IMR-90 (cell line): ENCODE results near the gene RIN1. TPM values are rescaled to one million over a fixed set of nuclear protein-coding genes. Genes with fewer than 3 reads are reported as not detected.

ENCODE experiments used
- ATAC-seq: fragments of 200-7000 bp; cut with Tn5 transposase; 2 replicates; pipeline ENCODE4 v1.9.1; 2020; ENCODE audit warnings: low read depth, mild to moderate bottlenecking, moderate library complexity
- BruUV-seq: library from RNA; stranded (reverse); fragments of 400-500 nt; replicated peaks from 2 replicates; lab custom pipeline; 2021; lab: Mats Ljungman, UMichigan
- CTCF ChIA-PET: fragments of 300-600 bp; formaldehyde crosslinking; extraction: SDS; loops from one replicate; lab custom pipeline; 2021; ENCODE audit warnings: antibody characterized with exemption; lab: Yijun Ruan, JAX
- POLR2A ChIA-PET: fragments of 300-600 bp; sonication (Branson Sonifier 250); formaldehyde crosslinking; loops from one replicate; lab custom pipeline; 2022; ENCODE audit warnings: antibody characterized with exemption; ENCODE audit not compliant: unreplicated experiment; lab: Charles Lee
- DNase-seq: peaks from one replicate; pipeline ENCODE4 v3.0.0; 2013
- H2AFZ ChIP-seq: replicated peaks from 2 replicates; pipeline ENCODE3; 2013; ENCODE audit warnings: low read length, mild to moderate bottlenecking; ENCODE audit not compliant: poor library complexity
- H2AK5ac ChIP-seq: 2 replicates; pipeline ENCODE4 v1.6.1; 2013; ENCODE audit warnings: low read depth, low read length, inconsistent platforms
- H2AK9ac ChIP-seq: replicated peaks from 2 replicates; pipeline ENCODE3; 2013; ENCODE audit warnings: mild to moderate bottlenecking, low read depth, low read length, moderate library complexity; ENCODE audit not compliant: poor library complexity
- H2BK120ac ChIP-seq: 2 replicates; pipeline ENCODE4 v1.6.1; 2013; ENCODE audit warnings: low read depth, low read length, inconsistent platforms
- H2BK15ac ChIP-seq: 3 replicates; pipeline ENCODE4 v1.6.1; 2013; ENCODE audit warnings: low read depth, low read length, inconsistent platforms
- H2BK20ac ChIP-seq: 2 replicates; pipeline ENCODE4 v1.6.1; 2013; ENCODE audit warnings: low read depth, mild to moderate bottlenecking, inconsistent platforms, low read length, moderate library complexity
- H2BK5ac ChIP-seq: 2 replicates; pipeline ENCODE4 v1.6.1; 2013; ENCODE audit warnings: mild to moderate bottlenecking, low read depth, low read length, inconsistent platforms; ENCODE audit not compliant: poor library complexity, severe bottlenecking
- H3K14ac ChIP-seq: replicated peaks from 2 replicates; pipeline ENCODE4 v1.6.1; 2013; ENCODE audit warnings: low read depth, low read length, inconsistent platforms
- H3K18ac ChIP-seq: 2 replicates; pipeline ENCODE4 v1.6.1; 2013; ENCODE audit warnings: low read depth, low read length, control low read depth
- H3K23ac ChIP-seq: 2 replicates; pipeline ENCODE4 v1.6.1; 2013; ENCODE audit warnings: low read depth, low read length, inconsistent platforms
- H3K27ac ChIP-seq: 2 replicates; pipeline ENCODE4 v1.5.1; 2013; ENCODE audit warnings: mild to moderate bottlenecking, control low read depth, low read length; ENCODE audit not compliant: insufficient read depth
- H3K27me3 ChIP-seq: 2 replicates; pipeline ENCODE4 v1.6.1; 2013; ENCODE audit warnings: low read length; ENCODE audit not compliant: control insufficient read depth, insufficient read depth
- H3K36me3 ChIP-seq: 2 replicates; pipeline ENCODE4 v1.6.1; 2013; ENCODE audit warnings: low read length, mixed read lengths; ENCODE audit not compliant: control insufficient read depth, insufficient read depth
- H3K4ac ChIP-seq: 2 replicates; pipeline ENCODE4 v1.6.1; 2013; ENCODE audit warnings: low read depth, low read length, inconsistent platforms
- H3K4me1 ChIP-seq: 2 replicates; pipeline ENCODE4 v1.6.1; 2013; ENCODE audit warnings: low read length, mixed read lengths; ENCODE audit not compliant: control insufficient read depth, insufficient read depth
- H3K4me2 ChIP-seq: 2 replicates; pipeline ENCODE4 v1.6.1; 2013; ENCODE audit warnings: low read depth, mild to moderate bottlenecking, control low read depth, low read length, moderate library complexity
- H3K4me3 ChIP-seq: 2 replicates; pipeline ENCODE4 v1.5.1; 2013; ENCODE audit warnings: low read depth, mild to moderate bottlenecking, control low read depth, low read length, moderate library complexity; ENCODE audit not compliant: insufficient read depth
- H3K56ac ChIP-seq: 2 replicates; pipeline ENCODE4 v1.6.1; 2013; ENCODE audit warnings: low read length, inconsistent platforms; ENCODE audit not compliant: insufficient read depth; ENCODE audit errors: extremely low read depth
- H3K79me1 ChIP-seq, 2 experiments: 2 replicates each; pipeline ENCODE4 v1.6.1; 2013; ENCODE audit warnings: low read length in 2 of 2, inconsistent platforms in 1 of 2, low read depth in 1 of 2
- H3K9ac ChIP-seq: 2 replicates; pipeline ENCODE4 v1.6.1; 2013; ENCODE audit warnings: low read depth, low read length, control low read depth
- H3K9me1 ChIP-seq: 2 replicates; pipeline ENCODE4 v1.6.1; 2013; ENCODE audit warnings: low read length, inconsistent platforms; ENCODE audit not compliant: insufficient read depth
- H3K9me3 ChIP-seq: 2 replicates; pipeline ENCODE4 v1.6.1; 2013; ENCODE audit warnings: low read length; ENCODE audit not compliant: control insufficient read depth, insufficient read depth
- H4K20me1 ChIP-seq: 2 replicates; pipeline ENCODE4 v1.6.1; 2013; ENCODE audit warnings: low read length, inconsistent platforms; ENCODE audit not compliant: insufficient read depth
- H4K5ac ChIP-seq: 2 replicates; pipeline ENCODE4 v1.6.1; 2013; ENCODE audit warnings: mild to moderate bottlenecking, low read depth, low read length, control low read depth
- H4K8ac ChIP-seq, 2 experiments: 2 replicates each; pipeline ENCODE4 v1.6.1; 2013; ENCODE audit warnings: low read depth in 2 of 2, low read length in 2 of 2, control low read depth in 1 of 2, inconsistent platforms in 1 of 2
- H4K91ac ChIP-seq: 2 replicates; pipeline ENCODE4 v1.6.1; 2013; ENCODE audit warnings: low read depth, low read length, inconsistent platforms; ENCODE audit not compliant: insufficient read depth
- BHLHE40 ChIP-seq: fragments of 150-350 bp; IDR thresholded peaks from 2 replicates; pipeline ENCODE4 v1.6.1; 2016; ENCODE audit warnings: mild to moderate bottlenecking, low read depth, low read length
- CEBPB ChIP-seq: IDR thresholded peaks from 2 replicates; pipeline ENCODE4 v1.6.1; 2012; ENCODE audit warnings: low read depth, low read length, improper control_type of control experiment
- CHD1 ChIP-seq: IDR thresholded peaks from 2 replicates; pipeline ENCODE4 v1.6.1; 2012; ENCODE audit warnings: low read depth, low read length, improper control_type of control experiment
- CTCF ChIP-seq: conservative IDR thresholded peaks from 2 replicates; pipeline ENCODE4 v1.5.1; 2012; ENCODE audit warnings: mild to moderate bottlenecking, low read depth, low read length, improper control_type of control experiment
- ELK1 ChIP-seq: fragments of 150-350 bp; IDR thresholded peaks from 2 replicates; pipeline ENCODE4 v1.6.1; 2016; ENCODE audit warnings: low read depth, mild to moderate bottlenecking, low read length, moderate library complexity, borderline replicate concordance
- FOS ChIP-seq: fragments of 150-350 bp; IDR thresholded peaks from 2 replicates; pipeline ENCODE4 v1.6.1; 2016; ENCODE audit warnings: low read depth, low read length
- MAFK ChIP-seq: IDR thresholded peaks from 2 replicates; pipeline ENCODE4 v1.6.1; 2012; ENCODE audit warnings: low read depth, low read length, improper control_type of control experiment
- MAZ ChIP-seq: IDR thresholded peaks from 2 replicates; pipeline ENCODE4 v1.6.1; 2012; ENCODE audit warnings: low read depth, mild to moderate bottlenecking, low read length, improper control_type of control experiment, moderate library complexity, borderline replicate concordance
- MXI1 ChIP-seq: IDR thresholded peaks from 2 replicates; pipeline ENCODE4 v1.6.1; 2012; ENCODE audit warnings: low read depth, mild to moderate bottlenecking, low read length, moderate library complexity, borderline replicate concordance
- NFE2L2 ChIP-seq: fragments of 150-350 bp; IDR thresholded peaks from 2 replicates; pipeline ENCODE4 v1.6.1; 2016; ENCODE audit warnings: low read depth, mild to moderate bottlenecking, low read length
- POLR2A ChIP-seq: IDR thresholded peaks from 2 replicates; pipeline ENCODE4 v1.6.1; 2012; ENCODE audit warnings: mild to moderate bottlenecking, low read depth, low read length
- RAD21 ChIP-seq: IDR thresholded peaks from 2 replicates; pipeline ENCODE4 v1.6.1; 2012; ENCODE audit warnings: low read length, improper control_type of control experiment
- RCOR1 ChIP-seq: IDR thresholded peaks from 2 replicates; pipeline ENCODE4 v1.6.1; 2012; ENCODE audit warnings: mild to moderate bottlenecking, low read length, improper control_type of control experiment; ENCODE audit not compliant: insufficient replicate concordance
- RFX5 ChIP-seq: IDR thresholded peaks from 2 replicates; pipeline ENCODE4 v1.8.0; 2012; ENCODE audit warnings: low read depth, mild to moderate bottlenecking, low read length, moderate library complexity
- SMC3 ChIP-seq: fragments of 150-350 bp; IDR thresholded peaks from 2 replicates; pipeline ENCODE4 v1.6.1; 2016; ENCODE audit warnings: low read depth, mild to moderate bottlenecking, antibody characterized with exemption, low read length, moderate library complexity
- USF2 ChIP-seq: fragments of 150-350 bp; IDR thresholded peaks from 2 replicates; pipeline ENCODE4 v1.6.1; 2017; ENCODE audit warnings: mild to moderate bottlenecking, antibody characterized with exemption, low read length, low read depth
- WGBS, 2 experiments: methylation state at CpG; one replicate each; pipeline versions ENCODE4 v1.1.5 to v1.1.7; 2013; ENCODE audit warnings: missing lambda C conversion rate in 2 of 2; ENCODE audit not compliant: insufficient read length in 1 of 2; ENCODE audit errors: extremely low coverage in 2 of 2; 5-methylcytosine and 5-hydroxymethylcytosine counted together
- dilution Hi-C: fragments of 300-500 bp; cut with HindIII; formaldehyde crosslinking; loops from one replicate; pipeline ENCODE4 v1.14.3; 2018; ENCODE audit warnings: low sequenced_read_pairs; ENCODE audit not compliant: unreplicated experiment
- in situ Hi-C: fragments of 300-500 bp; cut with MboI; formaldehyde crosslinking; loops from 3 replicates; pipeline ENCODE4 v1.14.3; 2019; ENCODE audit warnings: low sequenced_read_pairs, inconsistent platforms, mixed read lengths
- intact Hi-C: fragments of 100-400 bp; cut with micrococcal nuclease; formaldehyde crosslinking; loops from 2 replicates; pipeline ENCODE4 v1.10.0; 2022
- polyA plus RNA-seq, 3 experiments: library from polyadenylated mRNA; depleted of rRNA; stranded (reverse); fragments of >200 nt; gene quantifications; 2 replicates each; pipeline ENCODE4 v1.2.3, GENCODE V29; 2012; ENCODE audit warnings: low replicate concordance in 1 of 3
- total RNA-seq: library from RNA; depleted of rRNA; stranded (reverse); fragments of >200 nt; gene quantifications from 2 replicates; pipeline ENCODE4 v1.2.3, GENCODE V29; 2012

RIN1 gene
- total and polyA plus RNA-seq, 2 of the 4 experiments (the other 2 are of a cell fraction): 9.9 to 20.8 TPM

- POLR2A ChIA-PET: no interaction called here
Observed at GRCh38 chr11:66349084-66349386, 12.8 kb upstream of the RIN1 start.

More at GRCh38 chr11:66349084-66349386, 12.8 kb upstream of the RIN1 start:
- Histone ChIP-seq H2BK120ac (no peak overlapping the region), H4K91ac (no peak overlapping the region), H3K36me3 (no peaks in the 10 kb centered on the region), H2AK5ac (no peak overlapping the region), H2BK20ac (no peak overlapping the region), H3K9ac (no peak overlapping the region), H3K4me3 (no peak overlapping the region), H4K8ac (no peak overlapping the region), H3K56ac (no peak overlapping the region), H2BK5ac (no peak overlapping the region), H2AFZ (no peak overlapping the region), H3K27me3 (no peaks in the 10 kb centered on the region), H3K4ac (no peak overlapping the region), H4K5ac (no peak overlapping the region), H3K14ac (no peak overlapping the region), H3K79me1 (peaks cover 7 to 30% of the 10 kb centered on the region in 2 experiments), H2AK9ac (no peak overlapping the region), H3K9me1 (peaks cover 12% of the 10 kb centered on the region; the same call in 1 of the 2 replicates), H4K20me1 (peaks cover 12% of the 10 kb centered on the region), H3K27ac (no peak overlapping the region), H3K4me1 (peaks cover 12% of the 10 kb centered on the region), H3K9me3 (no peaks in the 10 kb centered on the region), H3K23ac (no peak overlapping the region), H3K18ac (no peak overlapping the region), H2BK15ac (no peak overlapping the region), H3K4me2 (no peak overlapping the region)
- WGBS, 2 experiments: no CpG with 5 or more reads among the region's 2 CpGs
- CTCF ChIA-PET: interaction anchor here (0.7 kb wide), 1 partner anchor 289 kb away, joined by 6 read pairs; no protein-coding TSS in a partner anchor
- no peak for ATAC-seq
- DNase-seq: no peak
- TF ChIP-seq USF2: no peak
- TF ChIP-seq MAFK: no peak
- TF ChIP-seq MXI1: no peak
- no peak for TF ChIP-seq CTCF
- TF ChIP-seq ELK1: no peak
- no peak for TF ChIP-seq NFE2L2
- no peak for TF ChIP-seq MAZ
- no peak for TF ChIP-seq RCOR1
- TF ChIP-seq SMC3: no peak
- TF ChIP-seq CHD1: no peak
- TF ChIP-seq POLR2A: no peak
- TF ChIP-seq RAD21: no peak
- TF ChIP-seq BHLHE40: no peak
- TF ChIP-seq FOS: no peak
- TF ChIP-seq CEBPB: no peak
- no peak for TF ChIP-seq RFX5
- in situ Hi-C loops (no loop called here), intact Hi-C loops (no loop called here), dilution Hi-C loops (no loop called here)
- no TSS peak for BruUV-seq
